K562 (cell line): Measurements from ENCODE around the gene MAP2K6. TPM values are rescaled to one million over a fixed set of nuclear protein-coding genes. Genes with fewer than 3 reads are reported as not detected.

Experiments used
- ATAC-seq: fragments of 200-7000 bp; cut with Tn5 transposase; 3 replicates; pipeline ENCODE4 v1.9.1; 2020; ENCODE audit warnings: moderate library complexity
- BruUV-seq: library from RNA; stranded (reverse); fragments of 400-500 nt; replicated peaks from 2 replicates; lab custom pipeline; 2021; lab: Mats Ljungman, UMichigan
- CTCF ChIA-PET: fragments of 300-600 bp; formaldehyde crosslinking; extraction: SDS; loops from one replicate; lab custom pipeline; 2021; ENCODE audit warnings: low intra/inter-chr PET ratio; lab: Yijun Ruan, JAX
- POLR2A ChIA-PET: fragments of 300-600, 350-650 bp; sonication (Branson Sonifier 250); formaldehyde crosslinking; extraction: SDS; loops from one replicate; lab custom pipeline; 2021; ENCODE audit warnings: antibody characterized with exemption, inconsistent platforms; lab: Yijun Ruan, JAX
- DNase-seq, 4 experiments: peaks; one replicate each; pipeline versions ENCODE4 v3.0.0 to v3.0.0-alpha.2; 2011 to 2018; ENCODE audit warnings: low spot score in 3 of 4, mixed read lengths in 3 of 4; ENCODE audit errors: extremely low read depth in 1 of 4
- FAIRE-seq: peaks from 2 replicates; lab custom pipeline; 2011; peaks lifted over from hg19 to GRCh38; lab: Jason Lieb, UNC
- H2AFZ ChIP-seq: 2 replicates; pipeline ENCODE4 v1.6.0; 2011; ENCODE audit warnings: low read depth, low read length, control low read depth, inconsistent platforms
- H3K27ac ChIP-seq: fragments of 200-600 bp; 3 replicates; pipeline ENCODE4 v1.8.0; 2011; ENCODE audit warnings: low read depth, mild to moderate bottlenecking, control low read depth, inconsistent platforms, low read length, moderate library complexity, mixed read lengths; ENCODE audit errors: extremely low read depth
- H3K27me3 ChIP-seq, 2 experiments: fragments of 300-600 bp in 1 of 2; 2 replicates in 1 of 2; 3 replicates in 1 of 2; pipeline versions ENCODE4 v1.6.0 to v1.8.0; 2011; ENCODE audit warnings: inconsistent platforms in 2 of 2, low read length in 2 of 2, mild to moderate bottlenecking in 1 of 2, mixed read lengths in 1 of 2, moderate library complexity in 1 of 2; ENCODE audit not compliant: control insufficient read depth in 2 of 2, insufficient read depth in 2 of 2
- H3K36me3 ChIP-seq: fragments of 300-600 bp; 3 replicates; pipeline ENCODE4 v1.8.0; 2011; ENCODE audit warnings: mild to moderate bottlenecking, low read length, inconsistent platforms; ENCODE audit not compliant: control insufficient read depth, insufficient read depth
- H3K4me1 ChIP-seq, 2 experiments: fragments of 200-600 bp in 1 of 2; replicated peaks in 1 of 2; 2 replicates in 1 of 2; 3 replicates in 1 of 2; pipeline versions ENCODE4 v1.5.1 to v1.8.0; 2011; ENCODE audit warnings: inconsistent platforms in 2 of 2, low read length in 2 of 2, mild to moderate bottlenecking in 1 of 2, mixed read lengths in 1 of 2, moderate library complexity in 1 of 2; ENCODE audit not compliant: control insufficient read depth in 2 of 2, insufficient read depth in 2 of 2
- H3K4me2 ChIP-seq: 2 replicates; pipeline ENCODE4 v1.6.1; 2011; ENCODE audit warnings: low read length, control low read depth, inconsistent platforms, mixed read lengths; ENCODE audit not compliant: insufficient read depth
- H3K4me3 ChIP-seq: fragments of 200-600 bp; sonication (generic), shearing (Covaris generic); 2 replicates; pipeline ENCODE4 v1.5.1; 2016; ENCODE audit warnings: control low read depth, inconsistent platforms
- H3K79me2 ChIP-seq: fragments of 200-600 bp; 3 replicates; pipeline ENCODE4 v1.8.0; 2011; ENCODE audit warnings: low read length, inconsistent platforms; ENCODE audit not compliant: control insufficient read depth, insufficient read depth
- H3K9ac ChIP-seq, 2 experiments: 2 replicates each; pipeline versions ENCODE4 v1.6.0 to v1.6.1; 2011; ENCODE audit warnings: low read depth in 2 of 2, low read length in 2 of 2, control low read depth in 1 of 2, inconsistent platforms in 1 of 2, mild to moderate bottlenecking in 1 of 2, mixed read lengths in 1 of 2; ENCODE audit not compliant: insufficient read depth in 1 of 2
- H3K9me1 ChIP-seq: one replicate; pipeline ENCODE4 v1.6.0; 2011; ENCODE audit warnings: inconsistent platforms, mild to moderate bottlenecking, low read length, moderate library complexity; ENCODE audit not compliant: control insufficient read depth, insufficient read depth
- H3K9me3 ChIP-seq: replicated peaks from 2 replicates; pipeline ENCODE4 v1.5.1; 2011; ENCODE audit warnings: low read depth, low read length, inconsistent platforms; ENCODE audit not compliant: control insufficient read depth, insufficient read depth
- H4K20me1 ChIP-seq: replicated peaks from 2 replicates; pipeline ENCODE4 v1.6.1; 2011; ENCODE audit warnings: low read length, inconsistent platforms, mixed read lengths; ENCODE audit not compliant: control insufficient read depth, insufficient read depth
- BCLAF1 ChIP-seq, 2 experiments: fragments of 450-650 bp in 1 of 2; IDR thresholded peaks; 2 replicates each; pipeline ENCODE4 v1.6.1; 2011 to 2017; ENCODE audit warnings: low read depth in 2 of 2, antibody characterized with exemption in 1 of 2, borderline replicate concordance in 1 of 2, low read length in 1 of 2, mild to moderate bottlenecking in 1 of 2, mixed read lengths in 1 of 2; ENCODE audit not compliant: control insufficient read depth in 1 of 2
- HIVEP1 ChIP-seq: fragments of 250-450 bp; sonication (Bioruptor Pico); IDR thresholded peaks from 2 replicates; pipeline ENCODE4 v1.4.0; 2020; ENCODE audit warnings: mild to moderate bottlenecking
- KAT8 ChIP-seq: fragments of 450-650 bp; IDR thresholded peaks from 2 replicates; pipeline ENCODE4 v1.6.1; 2016; ENCODE audit warnings: low read depth, mild to moderate bottlenecking
- NONO ChIP-seq, 2 experiments: fragments of 200-400 bp in 1 of 2; fragments of 450-650 bp in 1 of 2; formaldehyde crosslinking in 1 of 2; IDR thresholded peaks; 2 replicates each; pipeline ENCODE4 v1.6.1; 2017; ENCODE audit warnings: low read depth in 2 of 2, mild to moderate bottlenecking in 2 of 2, moderate library complexity in 2 of 2, low read length in 1 of 2
- PHF8 ChIP-seq: fragments of 200-600 bp; sonication (generic); IDR thresholded peaks from 2 replicates; pipeline ENCODE4 v1.6.1; 2012; ENCODE audit warnings: mixed run types, mild to moderate bottlenecking, inconsistent platforms, low read length, moderate library complexity, borderline replicate concordance
- RNF2 ChIP-seq: sonication (generic); IDR thresholded peaks from 2 replicates; pipeline ENCODE4 v1.6.1; 2016
- SIRT6 ChIP-seq: IDR thresholded peaks from one replicate; pipeline ENCODE4 v1.6.1; 2012; ENCODE audit warnings: low read depth, mild to moderate bottlenecking, control low read depth, inconsistent platforms, low read length, moderate library complexity
- SRSF3 ChIP-seq: fragments of 200-400 bp; formaldehyde crosslinking; IDR thresholded peaks from 2 replicates; pipeline ENCODE4 v1.6.1; 2016; ENCODE audit warnings: mild to moderate bottlenecking, low read length, moderate library complexity; ENCODE audit not compliant: insufficient read depth
- ZFP36 ChIP-seq: fragments of 150-350 bp; IDR thresholded peaks from 2 replicates; pipeline ENCODE4 v1.6.1; 2018; ENCODE audit warnings: low read length, low read depth; ENCODE audit not compliant: partially characterized antibody
- ZNF133 ChIP-seq: fragments of 250-450 bp; sonication (Bioruptor Pico); IDR thresholded peaks from 2 replicates; pipeline ENCODE4 v1.4.0; 2020; ENCODE audit warnings: mild to moderate bottlenecking
- ZNF507 ChIP-seq: conservative IDR thresholded peaks from 2 replicates; pipeline ENCODE4 v1.6.1; 2017; ENCODE audit warnings: missing genetic modification characterization, missing compliant biosample characterization
- ZNF717 ChIP-seq: fragments of 250-450 bp; sonication (Bioruptor Pico); IDR thresholded peaks from 2 replicates; pipeline ENCODE4 v1.5.0; 2021
- ZNF764 ChIP-seq: fragments of 250-450 bp; sonication (Bioruptor Pico); IDR thresholded peaks from 2 replicates; pipeline ENCODE4 v1.4.0; 2020; ENCODE audit warnings: low read depth, mild to moderate bottlenecking, moderate library complexity
- WGBS: fragments of 100-300 bp; shearing (Covaris generic); methylation state at CpG from one replicate; pipeline ENCODE4 v1.1.6; 2016; ENCODE audit warnings: low coverage, mixed read lengths; ENCODE audit not compliant: insufficient coverage; ENCODE audit errors: missing lambda C conversion rate; 5-methylcytosine and 5-hydroxymethylcytosine counted together
- in situ Hi-C: fragments of 300-500 bp; cut with MboI; formaldehyde crosslinking; loops from 4 replicates; pipeline ENCODE4 v1.15.0; 2018; ENCODE audit warnings: inconsistent platforms, mixed read lengths
- intact Hi-C: fragments of 100-400 bp; cut with micrococcal nuclease; formaldehyde crosslinking; loops from 2 replicates; pipeline ENCODE4 v1.14.2; 2022
- polyA plus RNA-seq, 8 experiments: library from polyadenylated mRNA; depleted of rRNA in 4 of 8; stranded (reverse) in 5 of 8; unstranded in 3 of 8; fragments of >200 nt; fragmentation: Nextera tagmentation in 2 of 8; fragmentation: Illumina TruSeq in 1 of 8; extraction: Ambion mirVana in 2 of 8; extraction: Trizol in 1 of 8; gene quantifications; 2 replicates each; pipeline versions ENCODE4 v1.2.1 to v1.2.3, GENCODE V29; 2011 to 2014; ENCODE audit warnings: inconsistent platforms in 1 of 8, missing spikeins in 1 of 8
- total RNA-seq, 7 experiments: library from RNA; depleted of rRNA in 6 of 7; stranded (reverse); fragments of >200 nt in 6 of 7; fragmentation: Illumina TruSeq in 2 of 7; extraction: Trizol in 2 of 7; gene quantifications; 2 replicates each; pipeline versions ENCODE4 v1.2.1 to v1.2.3, GENCODE V29; 2011 to 2021; ENCODE audit warnings: low replicate concordance in 1 of 7

The MAP2K6 gene
- total and polyA plus RNA-seq, 9 of the 15 experiments (the other 6 are each of a cell fraction or from before 2014, with no cell fraction given), result 0.07 to 0.13 TPM; not detected in 7

DNA sequence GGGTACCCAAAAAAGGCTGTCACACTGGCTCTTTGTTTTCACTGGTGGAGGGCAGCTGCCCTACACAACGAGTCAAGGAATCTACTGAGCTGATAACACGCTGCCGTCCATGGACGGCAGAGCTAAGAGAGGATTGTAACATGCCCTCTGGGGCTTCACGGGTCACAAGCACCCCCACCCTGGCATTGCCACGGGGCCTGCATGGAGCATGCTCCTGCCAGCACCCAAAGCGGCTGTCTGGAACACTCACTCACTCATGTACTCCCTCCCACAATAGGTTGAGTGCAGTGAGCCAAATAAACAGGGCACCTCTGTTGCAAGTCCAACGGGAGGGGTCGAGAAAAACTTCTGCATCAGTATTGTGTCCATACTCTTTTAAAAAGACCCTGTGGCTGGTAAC lies 181.6 kb downstream of the MAP2K6 start:
- no peak overlapping the region for H3K27ac ChIP-seq
- no peaks in the 10 kb centered on the region for H3K36me3 ChIP-seq
- no peak overlapping the region for H2AFZ ChIP-seq
- POLR2A ChIA-PET, result no interaction called here
- FAIRE-seq, result no peak
- no TSS peak for BruUV-seq
- H3K4me2 ChIP-seq, result no peak overlapping the region
- in situ Hi-C loops, result no loop called here
- no peak for DNase-seq
- no peaks in the 10 kb centered on the region for H4K20me1 ChIP-seq
- ATAC-seq, result no peak
- CTCF ChIA-PET, result no interaction called here
- no peak overlapping the region for H3K9ac ChIP-seq
- TF ChIP-seq BCLAF1 (IDR thresholded peaks at IDR 0.05; ENCODE audit: borderline replicate concordance in 1 of 2, control insufficient read depth in 1 of 2, low read depth in 2 of 2, low read length in 1 of 2) (no peak), HIVEP1 (no peak), SRSF3 (no peak), ZNF717 (CRISPR knock-in tag) (no peak), PHF8 (no peak), NONO (IDR thresholded peaks at IDR 0.05; ENCODE audit: low read depth in 2 of 2, low read length in 1 of 2) (no peak), KAT8 (no peak), ZNF764 (CRISPR knock-in tag) (no peak), SIRT6 (no peak), RNF2 (no peak), ZNF133 (CRISPR knock-in tag) (no peak), ZFP36 (no peak), ZNF507 (tag) (no peak)
- H3K4me1 ChIP-seq, result no peaks in the 10 kb centered on the region
- no peaks in the 10 kb centered on the region for H3K9me1 ChIP-seq
- H3K79me2 ChIP-seq, result no peaks in the 10 kb centered on the region
- intact Hi-C loops, result no loop called here
- no peak overlapping the region for H3K4me3 ChIP-seq
- WGBS, result 1% methylated on average over 9 of the region's 9 CpGs
- H3K9me3 ChIP-seq, result no peaks in the 10 kb centered on the region
- no peaks in the 10 kb centered on the region for H3K27me3 ChIP-seq
